Measurements from ENCODE around the gene ALDOA. TPM values are rescaled to one million over a fixed set of nuclear protein-coding genes. Genes with fewer than 3 reads are reported as not detected.

The ALDOA gene
- total and polyA plus RNA-seq, 9 of the 15 experiments (the other 6 are each of a cell fraction or from before 2014, with no cell fraction given) = 311 to 2,224 (median 1,293) TPM

GRCh38 chr16:30094541-30095165, 29.1 kb downstream of the ALDOA start (continued):
- TF ChIP-seq ID3 (CRISPR knock-in tag; IDR thresholded peaks at IDR 0.05) (no peak), ID3 (tag; IDR thresholded peaks at IDR 0.05) (0 out of 2 replicates have a peak, but pooled peaks have one; percentile 19), ATF3 (IDR thresholded peaks at IDR 0.05) (peak; percentile 68), ATF3 (CRISPR knock-in tag; conservative IDR thresholded peaks at IDR 0.05) (no peak)

- no peaks in the 10 kb centered on the region; the same call in 2 of the 3 replicates for H3K36me3 ChIP-seq (ENCODE audit: control insufficient read depth, insufficient read depth, low read length)
- peaks cover 21% of the 10 kb centered on the region for H3K9me3 ChIP-seq (replicated peaks; ENCODE audit: control insufficient read depth, insufficient read depth, low read depth, low read length)
- peak overlapping the region; percentile 33 for H3K4me3 ChIP-seq
- WGBS (ENCODE audit: insufficient coverage, low coverage, missing lambda C conversion rate) = 60% methylated on average over 24 of the region's 47 CpGs
- ChIA-PET CTCF (ENCODE audit: low intra/inter-chr PET ratio) (no interaction called here), POLR2A (interaction anchor here (1.0 to 1.7 kb wide), 4 partner anchors 16 to 21 kb away, joined by 3 to 5 read pairs (median 3); no protein-coding TSS in a partner anchor)
- H3K4me2 ChIP-seq (ENCODE audit: insufficient read depth, low read length) = peak overlapping the region; percentile 69
- peak overlapping the region; percentile 50 to 88; a peak in 3 of 4 replicates for H3K9ac ChIP-seq (ENCODE audit: insufficient read depth in 1 of 2, low read depth in 2 of 2, low read length in 2 of 2)
- ATAC-seq (no peak), FAIRE-seq (no peak), DNase-seq (ENCODE audit: extremely low read depth in 1 of 4, low spot score in 3 of 4) (no peak)
- intact Hi-C loops (cut with micrococcal nuclease) = loop anchor here (10.0 kb wide), 1 partner anchor 559 kb away; the partner anchor contains the start of genes FBRS and PRR14
- H3K27ac ChIP-seq (ENCODE audit: extremely low read depth, low read depth, low read length) = peak overlapping the region; percentile 52; the same call in 2 of the 3 replicates
- in situ Hi-C loops (cut with MboI) = no loop called here
- H3K27me3 ChIP-seq (ENCODE audit: control insufficient read depth in 2 of 2, insufficient read depth in 2 of 2, low read length in 2 of 2) = no peaks in the 10 kb centered on the region
- H3K9me1 ChIP-seq (ENCODE audit: control insufficient read depth, insufficient read depth, low read length) = no peaks in the 10 kb centered on the region
- BruUV-seq (replicated peaks) = no TSS peak
- H4K20me1 ChIP-seq (replicated peaks; ENCODE audit: control insufficient read depth, insufficient read depth, low read length) = no peaks in the 10 kb centered on the region
- H3K4me1 ChIP-seq (replicated peaks in 1 of 2; ENCODE audit: control insufficient read depth in 2 of 2, insufficient read depth in 2 of 2, low read length in 2 of 2) = peaks cover 29 to 59% of the 10 kb centered on the region in 2 experiments
- H3K79me2 ChIP-seq (ENCODE audit: control insufficient read depth, insufficient read depth, low read length) = peaks cover 3% of the 10 kb centered on the region; the same call in 1 of the 3 replicates
- H2AFZ ChIP-seq (ENCODE audit: low read depth, low read length) = no peak overlapping the region
- TF ChIP-seq FIP1L1 (IDR thresholded peaks at IDR 0.05; ENCODE audit: low read depth, low read length, poor library complexity, severe bottlenecking) (peak; percentile 4), MLX (CRISPR knock-in tag; conservative IDR thresholded peaks at IDR 0.05) (no peak), POLR2G (IDR thresholded peaks at IDR 0.05; ENCODE audit: low read depth, low read length) (peak; percentile 39; the same call in 1 of the 2 replicates), ZBTB2 (IDR thresholded peaks at IDR 0.05) (0 out of 2 replicates have a peak, but pooled peaks have one; percentile 5), ELF4 (CRISPR knock-in tag; IDR thresholded peaks at IDR 0.05) (no peak)
These were observed 29.9 kb downstream of the ALDOA start for GRCh38 chr16:30095166-30096078.

Measured in K562 (cell line).